Calu3 (cell line): ENCODE measurements around the gene PRSS2. TPM values are rescaled to one million over a fixed set of nuclear protein-coding genes. Genes with fewer than 3 reads are reported as not detected.

ENCODE experiments used
- BruUV-seq: library from RNA; stranded (reverse); fragments of 400-500 nt; replicated peaks from 2 replicates; lab custom pipeline; 2021; lab: Mats Ljungman, UMichigan
- CTCF ChIA-PET: fragments of 300-600 bp; sonication (Branson Sonifier 250); formaldehyde crosslinking; loops from one replicate; lab custom pipeline; 2022; ENCODE audit warnings: antibody characterized with exemption; lab: Charles Lee
- DNase-seq: peaks from one replicate; pipeline ENCODE4 v3.0.0; 2022
- H3K27ac Mint-ChIP-seq: one replicate; pipeline ENCODE4 v1.8.0; 2022; ENCODE audit warnings: mixed read lengths; ENCODE audit not compliant: unreplicated experiment
- H3K27me3 Mint-ChIP-seq: one replicate; pipeline ENCODE4 v1.8.0; 2022; ENCODE audit warnings: mixed read lengths; ENCODE audit not compliant: unreplicated experiment
- H3K36me3 Mint-ChIP-seq: one replicate; pipeline ENCODE4 v1.8.0; 2022; ENCODE audit warnings: mild to moderate bottlenecking, moderate library complexity, mixed read lengths; ENCODE audit not compliant: insufficient read depth, unreplicated experiment
- H3K4me1 Mint-ChIP-seq: one replicate; pipeline ENCODE4 v1.8.0; 2022; ENCODE audit warnings: mild to moderate bottlenecking, low read depth, mixed read lengths; ENCODE audit not compliant: unreplicated experiment
- H3K4me3 Mint-ChIP-seq: one replicate; pipeline ENCODE4 v1.8.0; 2022; ENCODE audit warnings: mild to moderate bottlenecking, low read depth, moderate library complexity, mixed read lengths; ENCODE audit not compliant: unreplicated experiment
- H3K9me3 Mint-ChIP-seq: one replicate; pipeline ENCODE4 v1.8.0; 2022; ENCODE audit warnings: low read depth, mixed read lengths; ENCODE audit not compliant: unreplicated experiment
- CTCF ChIP-seq: fragments of 200-600 bp; IDR thresholded peaks from one replicate; pipeline ENCODE4 v1.8.0; 2022; ENCODE audit warnings: antibody characterized with exemption; ENCODE audit not compliant: unreplicated experiment
- intact Hi-C: fragments of 100-400 bp; cut with micrococcal nuclease; formaldehyde crosslinking; loops from one replicate; pipeline ENCODE4 v1.10.0; 2022; ENCODE audit not compliant: unreplicated experiment
- total RNA-seq: library from RNA; stranded (reverse); gene quantifications from 2 replicates; pipeline ENCODE4 v1.2.3, GENCODE V29; 2022

Gene PRSS2
- total RNA-seq, 1 experiment from 2014 or later = 0.64 TPM

- no peaks in the 10 kb centered on the region for H3K9me3 Mint-ChIP-seq
- H3K27ac Mint-ChIP-seq = peak overlapping the region; percentile 61
- H3K4me3 Mint-ChIP-seq = no peak overlapping the region
- H3K27me3 Mint-ChIP-seq = peaks cover 70% of the 10 kb centered on the region
- H3K36me3 Mint-ChIP-seq = peaks cover 6% of the 10 kb centered on the region
- peaks cover 47% of the 10 kb centered on the region for H3K4me1 Mint-ChIP-seq
- no TSS peak for BruUV-seq
- intact Hi-C loops = loop anchor here (2.0 kb wide), 1 partner anchor 27 kb away; no protein-coding TSS in a partner anchor
- CTCF ChIA-PET = interaction anchor here (1.0 kb wide), 1 partner anchor 26 kb away, joined by 3 read pairs; no protein-coding TSS in a partner anchor
- TF ChIP-seq CTCF = no peak
- DNase-seq = no peak
Measured at GRCh38 chr7:142809671-142810070, 38.9 kb downstream of the PRSS2 start.

- Mint-ChIP-seq H3K27ac (no peak overlapping the region), H3K27me3 (peaks cover 66% of the 10 kb centered on the region), H3K9me3 (no peaks in the 10 kb centered on the region), H3K4me3 (no peak overlapping the region), H3K36me3 (peaks cover 6% of the 10 kb centered on the region), H3K4me1 (peaks cover 47% of the 10 kb centered on the region)
- TF ChIP-seq CTCF = peak; percentile 73
- CTCF ChIA-PET = interaction anchor here (1.0 to 1.6 kb wide), 5 partner anchors 24 to 277 kb away, joined by 4 to 14 read pairs (median 6); no protein-coding TSS in a partner anchor
- no TSS peak for BruUV-seq
- intact Hi-C loops = loop anchor here (1.0 to 2.0 kb wide), 3 partner anchors 28 to 179 kb away; no protein-coding TSS in a partner anchor
- DNase-seq = peak; percentile 39
Measured at GRCh38 chr7:142811154-142811737, 40.5 kb downstream of the PRSS2 start.

- Mint-ChIP-seq H3K4me3 (no peak overlapping the region), H3K9me3 (no peaks in the 10 kb centered on the region), H3K4me1 (peaks cover 39% of the 10 kb centered on the region), H3K36me3 (peaks cover 6% of the 10 kb centered on the region), H3K27me3 (peaks cover 66% of the 10 kb centered on the region), H3K27ac (no peak overlapping the region)
- CTCF ChIA-PET = interaction anchor here (1.0 to 2.8 kb wide), 4 partner anchors 29 to 403 kb away, joined by 3 to 10 read pairs (median 6); no protein-coding TSS in a partner anchor
- intact Hi-C loops = no loop called here
- no TSS peak for BruUV-seq
- no peak for DNase-seq
- TF ChIP-seq CTCF = no peak
Measured at GRCh38 chr7:142812437-142813215, 41.9 kb downstream of the PRSS2 start.

GRCh38 chr7:142813226-142813625 is 42.5 kb downstream of the PRSS2 start:
- BruUV-seq = no TSS peak
- H3K36me3 Mint-ChIP-seq = peaks cover 6% of the 10 kb centered on the region
- H3K4me3 Mint-ChIP-seq = no peak overlapping the region
- intact Hi-C loops = no loop called here
- peaks cover 33% of the 10 kb centered on the region for H3K4me1 Mint-ChIP-seq
- no peak for TF ChIP-seq CTCF
- no peaks in the 10 kb centered on the region for H3K9me3 Mint-ChIP-seq
- no peak overlapping the region for H3K27ac Mint-ChIP-seq
- peaks cover 66% of the 10 kb centered on the region for H3K27me3 Mint-ChIP-seq
- DNase-seq = peak; percentile 52
- CTCF ChIA-PET = interaction anchor here (1.0 to 2.8 kb wide), 4 partner anchors 30 to 402 kb away, joined by 3 to 10 read pairs (median 6); no protein-coding TSS in a partner anchor
